Mammary epithelial cell (primary cell): ENCODE data around the gene PKIG.

ENCODE experiments used
- CTCF ChIP-seq, 2 donors: IDR thresholded peaks in 1 of 2; conservative IDR thresholded peaks in 1 of 2; 2 replicates each; pipeline ENCODE4 v1.5.1; 2011 to 2012; ENCODE audit warnings: inconsistent platforms in 2 of 2, low read length in 2 of 2, mild to moderate bottlenecking in 2 of 2, control low read depth in 1 of 2, low read depth in 1 of 2; ENCODE audit not compliant: insufficient read depth in 1 of 2; ENCODE audit errors: extremely low read depth in 1 of 2
- EZH2 ChIP-seq: IDR thresholded peaks from 2 replicates; pipeline ENCODE4 v1.6.1; 2012; ENCODE audit warnings: low read length, inconsistent platforms, borderline replicate concordance

GRCh38 chr20:44596876-44597275 lies 14.5 kb downstream of the PKIG start:
- TF ChIP-seq CTCF (conservative IDR thresholded peaks at IDR 0.05 in 1 of 2, IDR thresholded peaks at IDR 0.05 in 1 of 2; ENCODE audit: extremely low read depth in 1 of 2, insufficient read depth in 1 of 2, low read depth in 1 of 2, low read length in 2 of 2): no peak
- no peak for TF ChIP-seq EZH2
